ENCODE data around the gene SETD1B.
A peak's percentile ranks its signal among the peaks of the same experiment; 100 is the strongest.
"Not testable (repeated sequence)": the region's sequence is repeated elsewhere in the genome, so short reads cannot be mapped to it uniquely, and the experiment has no call there.

The SETD1B gene

GRCh38 chr12:121825041-121825523 is 21.3 kb downstream of the SETD1B start:
- DNase-seq (ENCODE audit: low read depth, low spot score) = no peak

DNA sequence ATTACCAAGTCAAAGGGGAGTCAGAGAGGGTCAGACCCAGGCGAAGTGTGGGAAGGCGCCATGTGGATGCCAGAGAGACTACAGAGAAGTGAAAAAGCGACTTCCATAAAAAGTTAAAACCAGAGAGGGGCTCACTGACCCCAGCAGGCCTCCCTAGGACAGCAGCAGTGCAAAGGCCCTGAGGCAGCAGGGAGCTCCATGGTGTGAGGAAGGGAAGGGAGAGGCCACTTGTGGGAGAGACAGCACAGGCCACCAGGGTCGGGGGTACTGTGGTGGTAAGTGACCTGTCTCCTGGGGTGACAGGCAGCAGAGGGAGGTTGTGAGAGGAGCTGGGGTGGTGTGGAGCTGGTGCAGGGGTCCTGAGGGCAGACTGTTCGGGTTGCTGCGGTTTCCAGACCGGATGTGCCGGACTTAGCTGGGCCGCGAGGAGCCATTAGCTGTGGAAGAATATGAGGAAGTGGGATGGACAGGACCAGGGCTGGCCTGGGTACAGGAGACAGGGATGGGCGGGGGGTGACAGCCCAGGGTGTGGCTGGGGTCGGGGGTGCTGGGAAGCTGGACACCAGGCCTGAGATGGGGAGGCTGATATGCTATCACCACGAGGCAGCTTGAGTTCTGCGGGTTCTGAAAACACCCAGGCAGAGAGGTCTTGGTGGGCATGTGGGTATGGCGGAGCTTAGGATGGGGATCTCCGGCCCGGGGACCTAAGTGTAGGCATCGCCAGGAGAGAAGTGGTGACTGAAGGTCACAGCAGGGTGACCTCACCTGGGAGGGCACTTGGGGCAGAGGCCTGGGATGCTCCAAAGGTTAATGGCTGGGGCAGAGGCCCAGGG is 22.7 kb downstream of the SETD1B start:
- no peak for DNase-seq (ENCODE audit: low read depth, low spot score)

DNA sequence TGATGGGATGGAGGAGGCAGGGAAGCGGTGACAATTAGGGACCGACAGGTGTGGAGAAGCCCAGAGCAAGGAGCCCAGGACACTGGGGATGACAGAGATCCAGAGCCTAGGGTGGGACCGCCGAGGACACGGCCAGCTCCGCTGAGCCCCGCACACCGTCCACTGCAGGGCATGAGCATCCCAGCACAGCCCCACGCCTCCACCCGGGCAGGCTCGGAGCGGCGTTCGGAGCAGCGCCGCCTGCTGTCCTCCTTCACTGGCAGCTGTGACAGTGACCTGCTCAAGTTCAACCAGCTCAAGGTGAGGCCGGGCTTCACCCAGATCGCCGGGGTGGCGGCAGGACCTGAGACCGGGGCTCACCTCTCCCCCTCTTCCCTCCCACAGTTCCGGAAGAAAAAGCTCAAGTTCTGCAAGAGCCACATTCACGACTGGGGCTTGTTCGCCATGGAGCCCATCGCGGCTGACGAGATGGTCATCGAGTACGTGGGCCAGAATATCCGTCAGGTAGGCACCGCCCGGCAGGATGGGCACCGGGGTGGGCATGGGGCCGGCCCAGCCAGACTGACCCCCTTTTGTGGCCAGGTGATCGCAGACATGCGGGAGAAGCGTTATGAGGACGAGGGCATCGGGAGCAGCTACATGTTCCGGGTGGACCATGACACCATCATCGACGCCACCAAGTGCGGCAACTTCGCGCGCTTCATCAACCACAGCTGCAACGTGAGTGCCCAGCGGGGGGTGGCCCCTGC is 23.7 kb downstream of the SETD1B start:
- DNase-seq (ENCODE audit: low read depth, low spot score) = peak; percentile 27

- no peak for DNase-seq (ENCODE audit: low read depth, low spot score)
Measured at GRCh38 chr12:121828306-121828705, 24.5 kb downstream of the SETD1B start.

DNA sequence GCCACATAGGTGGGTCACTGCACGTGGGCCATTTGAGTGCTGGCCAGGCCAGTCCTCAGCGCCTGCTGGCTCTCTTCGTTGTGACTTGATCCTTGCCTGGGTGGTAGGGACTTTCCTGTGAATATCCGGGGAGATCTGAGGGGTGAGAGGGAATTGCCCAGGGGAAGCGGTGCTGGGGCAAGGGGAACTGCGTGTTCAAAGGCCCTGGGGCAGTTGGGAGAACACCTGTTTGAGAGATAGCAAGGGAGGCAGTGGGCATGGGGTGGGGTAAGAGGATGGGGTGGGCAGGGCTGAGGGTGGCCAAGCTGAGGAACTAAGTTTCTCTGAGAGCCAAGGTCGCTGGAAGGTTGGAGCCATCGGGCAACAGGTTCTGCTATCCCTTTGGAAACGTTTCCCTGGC is 25.0 kb downstream of the SETD1B start:
- no peak for DNase-seq (ENCODE audit: low read depth, low spot score)

DNA sequence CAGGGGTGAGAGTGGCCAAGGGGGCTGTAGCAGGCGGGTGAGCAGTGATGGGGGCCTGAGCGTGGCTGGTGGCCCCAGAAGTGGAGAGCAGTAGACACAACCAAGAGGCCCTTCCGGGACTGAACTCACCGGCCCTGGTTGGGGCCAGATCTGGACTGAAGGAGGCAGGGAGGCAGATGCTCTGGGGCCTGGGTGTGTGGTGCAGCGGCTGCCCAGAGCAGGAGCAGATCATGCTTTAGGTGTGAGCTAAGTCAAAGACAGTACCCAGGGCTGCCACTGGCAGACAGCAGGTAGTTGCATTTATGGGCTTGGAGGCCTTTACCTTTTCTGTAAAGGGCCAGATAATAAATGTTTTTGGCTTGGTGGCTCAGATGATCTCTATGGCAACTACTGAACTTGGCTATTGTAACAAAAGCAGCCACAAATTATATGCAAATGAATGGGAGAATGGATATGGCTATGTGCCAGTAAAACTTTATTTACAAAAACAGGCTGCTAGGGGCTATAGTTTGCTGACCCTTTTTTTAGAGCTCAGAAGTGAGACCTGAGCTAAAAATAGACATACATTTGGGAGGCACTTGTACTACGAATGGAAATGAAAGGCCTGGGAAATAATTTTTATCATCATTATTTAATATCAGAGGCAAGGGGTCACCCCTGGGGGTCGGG is 25.6 kb downstream of the SETD1B start:
- no peak for DNase-seq (ENCODE audit: low read depth, low spot score)

GRCh38 chr12:121830134-121830533 is 26.3 kb downstream of the SETD1B start:
- no peak for DNase-seq (ENCODE audit: low read depth, low spot score)

DNA sequence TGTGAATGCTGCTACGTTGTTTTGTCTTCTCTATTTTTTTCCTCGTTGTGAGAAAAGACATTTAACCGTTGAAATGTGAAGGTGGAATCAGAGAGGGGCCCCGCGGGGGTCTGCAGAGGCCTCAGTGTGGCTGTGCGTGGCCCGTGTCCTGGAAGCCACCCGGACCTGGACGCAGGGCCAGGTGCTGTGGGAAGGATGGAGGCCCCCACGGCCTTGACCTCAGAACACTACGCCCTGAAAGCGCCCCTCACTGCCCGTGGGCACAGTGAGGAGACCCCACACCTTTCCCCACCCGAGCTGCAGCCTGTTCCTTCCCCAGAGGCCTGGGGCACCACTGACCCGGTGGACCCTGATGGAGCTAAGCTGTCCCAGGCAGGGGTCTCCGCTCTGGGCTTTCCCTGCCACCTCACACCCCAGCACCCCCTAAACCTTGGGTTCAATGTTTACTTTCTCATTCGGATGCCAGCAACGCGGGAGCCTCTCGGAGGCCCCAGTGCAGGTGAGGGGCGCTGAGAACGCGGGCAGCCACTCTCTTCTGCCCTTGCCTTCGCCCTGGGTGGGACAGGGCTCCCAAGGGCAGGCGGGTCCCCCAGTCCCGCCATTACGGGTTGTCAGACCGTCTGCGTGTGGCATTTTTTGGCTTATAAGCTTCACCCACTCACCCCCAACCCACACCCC is 26.9 kb downstream of the SETD1B start:
- DNase-seq (ENCODE audit: low read depth, low spot score) = no peak

DNA sequence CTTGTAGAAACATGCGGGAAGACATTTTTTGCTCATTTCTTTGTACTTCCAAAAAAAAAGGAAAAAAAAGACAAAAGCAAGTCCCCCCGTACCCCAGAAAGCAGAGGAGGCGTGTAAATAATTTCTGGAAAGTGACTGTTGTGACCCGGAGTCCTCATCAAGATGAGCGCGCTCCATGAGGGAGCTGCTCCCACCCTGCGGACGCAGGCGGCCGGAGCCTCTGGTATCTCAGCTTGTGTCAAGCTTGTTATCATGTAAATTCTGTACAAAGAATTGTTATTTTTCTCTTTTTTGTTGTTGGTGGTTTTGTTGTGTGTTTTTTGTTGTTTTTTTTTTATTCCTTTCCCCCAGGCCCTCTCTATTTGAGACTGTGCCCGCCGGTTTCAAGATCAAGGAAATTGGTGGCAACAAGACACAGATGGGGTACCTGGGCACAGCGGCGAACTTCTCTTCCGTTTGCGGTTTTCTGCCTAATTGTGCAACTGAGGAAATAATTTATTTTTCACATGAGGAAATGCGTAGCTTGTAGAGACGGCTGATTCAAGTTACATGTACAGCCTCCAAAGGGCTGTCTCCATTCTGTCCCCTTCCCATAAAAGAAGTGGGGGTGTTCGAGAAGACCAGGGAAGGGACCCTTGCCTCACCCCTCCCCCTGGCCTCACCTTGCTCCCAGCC is 27.9 kb downstream of the SETD1B start:
- DNase-seq (ENCODE audit: low read depth, low spot score) = no peak

DNA sequence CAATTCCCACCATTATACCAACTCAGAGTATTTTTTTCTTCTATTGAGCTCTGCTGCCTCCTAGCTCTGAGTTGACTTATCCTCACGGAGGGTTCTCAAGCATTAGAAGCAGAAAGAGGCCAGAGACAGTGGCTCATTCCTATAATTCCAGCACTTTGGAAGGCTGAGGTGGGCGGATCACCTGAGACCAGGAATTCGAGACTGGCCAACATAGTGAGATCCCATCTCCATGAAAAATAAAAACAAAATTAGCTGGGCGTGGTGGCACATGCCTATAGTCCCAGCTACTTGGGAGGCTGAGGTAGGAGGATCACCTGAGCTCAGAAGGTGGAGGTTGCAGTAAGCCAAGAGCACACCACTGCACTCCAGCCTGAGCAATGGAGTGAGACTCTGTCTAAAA is 33.9 kb downstream of the SETD1B start:
- DNase-seq (ENCODE audit: low read depth, low spot score) = no peak

GRCh38 chr12:121838126-121838525 is 34.3 kb downstream of the SETD1B start:
- no peak for DNase-seq (ENCODE audit: low read depth, low spot score)

DNA sequence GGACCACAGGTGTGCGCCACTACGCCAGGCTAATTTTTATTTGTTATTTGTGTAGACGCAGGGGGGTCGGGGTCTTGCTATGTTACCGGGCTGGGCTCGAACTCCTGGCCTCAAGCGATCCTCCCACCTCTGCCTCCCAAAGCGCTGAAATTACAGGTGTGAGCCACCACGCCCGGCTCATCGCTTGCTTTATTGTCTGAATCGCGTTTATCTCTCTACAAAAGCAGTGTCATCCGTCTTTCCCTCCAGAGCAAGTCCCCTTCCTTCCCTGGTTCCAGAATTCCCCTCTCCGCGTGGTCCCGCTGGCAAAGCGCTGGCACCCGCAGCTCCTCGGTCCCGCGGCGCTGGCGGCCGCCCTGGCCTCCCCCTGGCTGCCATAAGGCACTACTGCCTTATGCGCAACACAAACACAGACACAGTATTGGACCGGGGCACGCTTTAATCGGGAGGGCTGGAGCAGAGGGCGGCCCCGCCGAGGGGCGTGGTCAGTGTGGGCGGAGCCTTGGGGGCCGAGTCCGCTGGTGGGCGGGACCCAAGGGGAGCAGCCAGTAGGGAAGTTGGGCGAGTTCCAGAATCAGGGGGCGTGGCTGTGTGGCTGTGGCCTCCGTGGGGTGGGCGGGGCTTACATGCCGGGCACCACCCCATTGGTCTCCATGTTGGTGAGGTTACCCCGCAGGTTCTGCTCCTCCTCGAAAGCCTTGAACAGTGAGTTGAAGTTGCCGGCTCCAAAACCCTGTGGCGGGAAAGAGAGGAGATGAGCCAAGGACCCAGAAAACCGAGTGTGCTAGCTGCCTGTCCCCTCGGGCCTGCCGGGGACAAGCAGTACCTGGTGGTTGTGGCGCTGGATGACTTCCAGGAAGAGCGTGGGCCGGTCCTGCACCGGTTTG is 35.5 kb downstream of the SETD1B start:
- peak; percentile 100 for DNase-seq (ENCODE audit: low read depth, low spot score)

DNA sequence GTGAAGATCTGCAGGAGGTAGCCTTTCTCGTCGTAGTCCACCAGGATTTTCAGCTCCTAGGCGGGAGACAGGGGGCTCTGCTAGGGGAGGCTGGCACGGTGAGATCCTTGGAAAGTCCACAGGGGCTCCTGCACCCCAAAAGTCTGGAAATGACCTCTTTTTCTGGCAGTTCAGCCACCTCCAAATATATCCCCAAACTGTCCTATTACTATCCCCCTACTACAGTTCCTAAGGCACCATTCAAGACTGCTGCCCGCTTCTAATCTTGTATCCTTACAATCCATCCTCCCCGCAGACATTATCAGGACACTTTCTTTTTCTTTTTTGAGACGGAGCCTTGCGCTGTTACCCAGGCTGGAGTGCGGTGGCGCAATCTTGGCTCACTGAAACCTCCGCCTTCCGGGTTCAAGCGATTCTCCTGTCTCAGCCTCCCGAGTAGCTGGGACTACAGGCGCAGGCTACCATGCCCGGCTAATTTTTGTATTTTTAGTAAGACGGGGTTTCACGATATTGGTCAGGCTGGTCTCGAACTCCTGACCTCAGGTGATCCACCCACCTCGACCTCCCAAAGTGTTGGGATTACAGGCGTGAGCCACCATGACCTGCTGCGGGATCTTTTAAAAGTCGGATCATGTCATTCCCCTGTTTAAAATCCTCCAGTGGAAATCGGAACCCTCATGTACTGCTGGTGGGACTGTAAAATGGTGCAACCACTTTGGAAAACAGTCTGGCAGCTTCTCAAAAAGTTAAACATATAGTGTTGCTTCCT is 36.4 kb downstream of the SETD1B start:
- no peak for DNase-seq (ENCODE audit: low read depth, low spot score)

DNA sequence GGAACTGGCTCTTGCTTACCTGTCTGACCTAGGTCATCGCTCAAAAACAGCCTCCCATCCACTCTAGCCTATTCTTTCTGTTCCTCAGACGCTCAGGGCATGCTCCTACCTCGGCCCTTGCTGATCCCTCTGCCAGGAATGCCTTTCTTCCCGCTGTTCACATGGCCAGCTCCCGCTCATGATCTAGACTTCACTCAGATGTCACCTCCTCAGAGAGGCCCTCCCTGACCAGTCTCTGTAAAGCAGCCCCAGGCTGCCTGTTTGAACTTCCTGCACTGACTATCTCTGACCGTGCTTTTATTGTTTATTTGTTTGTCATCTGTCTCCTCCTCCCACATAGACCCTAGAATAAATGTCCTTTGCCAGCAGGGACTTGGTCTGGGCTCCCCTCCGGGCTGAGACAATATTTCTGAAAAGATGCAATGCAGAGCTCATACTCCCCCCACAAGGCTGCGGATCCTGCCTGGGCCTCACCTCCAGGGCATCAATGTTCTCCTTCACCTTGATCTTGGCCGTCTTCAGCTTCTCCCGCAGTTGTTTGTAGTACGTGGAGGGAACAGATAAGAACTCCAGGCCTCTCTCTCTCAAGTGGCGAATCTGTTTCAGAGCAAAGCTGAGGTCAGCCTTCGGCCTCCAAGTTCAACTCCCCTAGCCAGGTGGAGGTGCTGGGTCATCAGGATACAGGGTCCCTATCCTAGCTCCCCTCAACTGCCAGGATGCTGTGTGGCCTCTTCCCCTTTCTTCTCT is 39.6 kb downstream of the SETD1B start:
- DNase-seq (ENCODE audit: low read depth, low spot score) = peak; percentile 58

DNA sequence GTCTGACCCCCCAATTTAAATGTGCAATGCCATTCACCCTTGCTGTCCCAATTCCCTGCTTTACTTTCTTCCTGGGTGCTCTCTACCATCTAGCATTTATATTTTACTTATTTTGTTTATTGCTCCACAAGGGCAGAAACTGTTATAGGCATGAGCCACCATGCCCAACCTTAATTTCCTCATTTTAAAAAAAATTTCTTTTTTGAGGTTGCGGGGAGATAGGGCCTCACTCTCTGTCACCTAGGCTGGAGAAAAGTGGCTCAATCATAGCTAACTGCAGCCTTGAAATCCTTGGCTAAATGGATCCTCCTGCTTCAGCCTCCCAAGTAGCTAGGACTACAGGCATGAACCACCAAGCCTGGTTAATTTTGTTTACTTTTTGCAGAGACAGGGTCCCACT is 41.9 kb downstream of the SETD1B start:
- DNase-seq (ENCODE audit: low read depth, low spot score) = no peak

- DNase-seq (ENCODE audit: low read depth, low spot score) = no peak
Measured at GRCh38 chr12:121849211-121849610, 45.4 kb downstream of the SETD1B start.

DNA sequence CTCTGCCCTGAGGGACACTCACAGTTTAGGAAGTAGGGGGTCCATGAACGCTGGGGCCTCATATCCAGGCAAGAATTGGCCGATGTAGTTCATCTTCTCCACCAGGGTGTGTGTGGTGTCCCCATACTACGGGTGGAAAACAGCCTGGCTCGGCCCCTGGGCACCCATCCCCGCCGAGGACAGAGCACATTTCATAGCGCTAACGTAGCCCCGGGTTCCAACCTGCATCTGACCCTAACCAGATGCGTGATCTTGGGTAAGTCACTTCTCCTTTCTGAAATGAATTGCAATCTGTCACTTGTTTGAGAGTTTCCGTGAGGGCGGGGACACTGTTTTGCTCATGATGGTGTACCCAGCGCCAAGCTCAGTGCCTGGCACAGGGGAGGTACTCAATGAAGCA is 45.9 kb downstream of the SETD1B start:
- no peak for DNase-seq (ENCODE audit: low read depth, low spot score)

GRCh38 chr12:121852392-121852791 is 48.6 kb downstream of the SETD1B start:
- DNase-seq (ENCODE audit: low read depth, low spot score) = not testable (repeated sequence)
